ENCODE results near the gene TPK1.

TPK1 gene

DNA sequence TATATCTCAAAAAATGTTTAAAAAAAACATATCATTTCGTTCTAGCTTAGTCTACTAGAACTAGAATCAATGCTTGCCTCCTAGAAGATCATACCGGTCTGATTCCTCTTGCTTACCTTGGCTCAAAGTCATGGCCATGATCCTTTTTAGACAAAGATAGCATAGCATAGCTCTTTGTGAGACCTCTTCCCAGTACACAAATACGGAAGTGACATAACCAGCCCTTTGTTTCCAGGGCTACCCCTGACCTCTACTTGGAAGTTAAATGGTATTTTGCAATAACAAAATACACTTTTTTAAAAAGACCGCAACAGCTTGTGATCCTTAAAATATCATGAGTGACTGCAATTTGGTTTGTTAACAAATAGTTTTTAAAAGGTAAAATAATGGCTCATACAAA is 301.7 kb downstream of the TPK1 start:
- no peak for DNase-seq (ENCODE audit: low read depth in 2 of 2, low spot score in 1 of 2)

DNA sequence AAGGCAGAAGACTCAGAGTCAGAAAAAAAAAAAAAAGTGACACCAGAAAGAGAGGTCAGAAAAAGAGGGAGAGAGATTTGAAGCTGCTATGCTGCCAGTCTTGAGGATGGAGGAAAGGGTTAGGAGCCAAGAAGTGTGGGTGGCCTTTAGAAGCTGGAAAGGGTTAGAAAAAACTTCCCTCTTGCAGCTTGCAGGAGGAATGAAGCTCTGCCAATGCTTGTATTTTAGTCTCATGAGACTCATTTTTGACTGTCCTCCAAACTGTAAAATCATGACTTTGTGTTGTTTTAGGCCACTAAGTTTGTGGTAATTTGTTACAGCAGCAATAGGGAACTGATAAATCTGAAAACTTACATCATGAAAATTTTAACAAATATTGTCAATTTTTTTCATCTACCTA is 304.7 kb downstream of the TPK1 start:
- no peak for DNase-seq (ENCODE audit: low read depth in 2 of 2, low spot score in 1 of 2)

DNA sequence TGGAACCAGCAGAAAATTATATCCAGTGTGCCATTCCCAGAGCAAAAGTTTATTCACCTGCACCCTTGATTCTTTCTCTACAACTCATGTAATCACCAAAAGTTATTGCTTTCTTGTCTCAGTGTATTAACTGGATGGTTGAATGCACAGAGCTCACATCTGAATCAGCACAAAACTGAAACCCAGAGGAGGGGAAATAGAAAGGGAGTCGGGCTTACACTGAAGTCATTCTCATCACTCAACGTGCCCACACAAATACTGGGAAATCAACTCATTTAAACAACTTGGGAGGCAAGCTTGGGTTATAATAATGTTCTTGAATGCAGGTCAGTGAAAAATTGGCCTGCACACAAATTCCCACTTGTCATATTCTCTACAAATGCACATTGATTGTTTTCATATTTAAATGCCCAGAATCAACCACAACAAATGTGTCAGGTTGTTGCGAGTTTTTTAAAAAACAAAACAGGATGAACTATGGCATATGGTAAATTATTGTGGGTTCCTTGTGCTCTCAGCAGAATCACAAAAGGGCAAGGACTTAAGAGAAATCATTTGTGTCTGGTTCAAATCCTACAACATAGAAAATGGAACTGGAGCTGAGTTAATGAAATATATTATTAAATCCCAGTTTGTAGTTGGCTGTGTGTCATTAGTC is 306.5 kb downstream of the TPK1 start:
- DNase-seq (ENCODE audit: low read depth in 2 of 2, low spot score in 1 of 2), result no peak

DNA sequence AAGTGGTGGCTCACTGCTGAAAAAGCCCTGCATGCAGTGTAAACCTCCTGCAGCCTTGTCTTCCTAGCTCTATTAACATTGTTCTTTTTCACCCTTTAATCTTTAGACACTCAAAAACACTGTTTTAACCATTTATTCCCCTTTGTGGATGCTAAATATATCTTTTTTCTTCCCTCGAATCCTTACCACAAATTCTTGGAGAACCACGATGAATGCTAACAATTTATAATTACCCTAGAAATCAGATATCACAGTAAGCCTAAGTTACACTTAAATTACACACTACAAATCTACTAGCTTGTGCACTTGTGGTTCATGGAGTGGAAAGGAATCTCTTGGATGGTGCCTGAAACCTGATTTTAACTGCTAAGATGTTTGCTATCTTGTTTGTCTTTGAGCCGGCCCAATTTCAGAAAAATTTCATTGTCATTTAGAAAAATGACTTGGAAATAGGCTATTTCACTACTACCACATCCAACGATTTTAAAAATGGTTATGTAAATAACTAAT is 307.3 kb downstream of the TPK1 start:
- DNase-seq (ENCODE audit: low read depth in 2 of 2, low spot score in 1 of 2), result no peak

DNA sequence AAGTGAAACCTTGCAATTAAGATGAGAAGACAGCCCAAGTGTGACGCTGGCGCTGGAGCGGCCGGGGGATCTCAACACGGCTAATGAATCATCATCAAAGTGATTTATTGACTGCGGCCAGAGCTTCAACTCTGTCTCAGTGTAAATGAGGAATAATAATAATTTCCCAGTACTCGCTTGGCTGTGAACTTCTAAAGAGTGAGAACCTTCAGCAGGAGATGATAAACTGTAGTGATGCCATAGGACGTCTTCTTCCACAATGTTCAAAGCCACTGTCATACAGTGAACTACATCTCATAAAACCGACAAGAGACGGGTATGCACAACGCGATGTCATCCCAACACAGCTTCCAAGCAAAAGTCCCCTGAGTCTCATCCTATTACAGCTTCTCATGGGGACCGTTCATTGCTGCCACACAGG is 308.8 kb downstream of the TPK1 start:
- no peak for DNase-seq (ENCODE audit: low read depth in 2 of 2, low spot score in 1 of 2)

DNA sequence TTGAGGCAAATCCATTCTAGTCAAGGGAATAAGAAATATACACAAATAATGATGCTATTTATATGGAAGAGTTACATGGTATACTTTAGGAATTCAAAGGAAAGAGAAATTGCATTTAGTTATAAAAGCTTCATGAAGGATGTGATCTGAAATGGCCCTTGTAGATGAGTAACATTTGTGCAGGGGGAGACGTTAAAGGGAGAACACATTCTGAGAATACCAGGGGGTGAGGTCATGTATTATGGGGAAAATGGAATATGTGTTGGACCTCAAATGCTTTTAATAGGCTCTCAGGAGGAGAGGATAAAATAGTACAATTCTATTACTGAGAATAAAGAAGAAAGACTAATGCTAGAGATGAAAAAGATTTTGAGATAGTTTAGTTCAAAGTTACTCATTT is 309.9 kb downstream of the TPK1 start:
- DNase-seq (ENCODE audit: low read depth in 2 of 2, low spot score in 1 of 2), result no peak

DNA sequence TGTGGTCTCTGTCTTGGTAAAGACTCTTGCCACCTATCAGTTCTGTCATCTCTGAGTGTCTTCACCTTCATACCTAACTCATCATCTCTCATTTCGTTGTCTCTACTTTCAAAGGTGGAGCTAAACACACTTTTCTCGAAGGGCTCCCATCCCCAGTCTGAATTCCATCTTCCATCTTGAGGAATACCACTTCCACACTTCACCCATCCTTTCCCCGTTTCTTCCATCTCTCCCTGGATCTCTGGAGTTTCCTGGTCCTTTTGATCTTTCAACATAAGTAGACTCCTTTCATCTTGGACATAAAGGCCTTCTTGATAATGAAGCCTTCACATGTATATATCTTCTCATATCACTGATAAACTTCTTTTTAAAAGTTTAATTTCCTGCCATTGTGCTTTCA is 311.6 kb downstream of the TPK1 start:
- no peak for DNase-seq (ENCODE audit: low read depth in 2 of 2, low spot score in 1 of 2)

DNA sequence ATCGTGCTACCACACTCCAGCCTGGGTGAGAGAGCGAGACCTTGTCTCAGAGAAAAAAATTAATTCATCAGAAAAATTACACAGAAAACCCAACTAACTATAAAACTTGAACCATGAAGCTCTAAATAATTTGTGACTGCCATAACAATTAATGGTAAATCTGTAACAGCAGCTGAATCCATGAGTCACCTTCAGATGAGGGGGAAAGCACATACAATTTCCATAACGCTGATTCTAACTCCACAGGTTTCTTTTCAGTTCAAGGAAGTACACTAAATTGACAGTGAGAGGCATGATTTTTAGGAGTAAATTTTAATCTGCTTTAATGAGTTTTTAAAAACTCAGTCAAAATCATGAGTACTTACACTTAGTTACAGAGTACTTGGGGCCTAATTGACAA is 312.2 kb downstream of the TPK1 start:
- DNase-seq (ENCODE audit: low read depth in 2 of 2, low spot score in 1 of 2), result no peak

DNA sequence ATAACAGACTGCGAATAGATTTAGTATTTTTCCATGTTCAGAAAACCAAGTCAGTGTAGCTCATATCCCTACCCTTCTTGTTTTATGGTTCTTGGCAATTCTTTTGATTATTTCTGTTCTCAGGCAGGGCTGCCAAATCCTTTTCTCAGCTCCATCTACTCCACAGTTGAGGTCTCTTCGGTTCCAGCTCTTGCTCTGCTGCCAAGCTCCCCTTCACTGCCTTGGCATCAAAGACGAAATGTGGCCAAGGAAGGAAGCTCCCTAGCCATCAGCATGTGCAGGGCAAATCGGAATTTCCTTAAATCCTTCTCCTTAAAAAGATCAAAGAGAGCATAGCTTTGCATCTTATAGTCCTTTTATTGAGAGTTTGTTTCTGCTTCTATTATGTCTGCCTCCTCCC is 315.9 kb downstream of the TPK1 start:
- no peak for DNase-seq (ENCODE audit: low read depth in 2 of 2, low spot score in 1 of 2)

DNA sequence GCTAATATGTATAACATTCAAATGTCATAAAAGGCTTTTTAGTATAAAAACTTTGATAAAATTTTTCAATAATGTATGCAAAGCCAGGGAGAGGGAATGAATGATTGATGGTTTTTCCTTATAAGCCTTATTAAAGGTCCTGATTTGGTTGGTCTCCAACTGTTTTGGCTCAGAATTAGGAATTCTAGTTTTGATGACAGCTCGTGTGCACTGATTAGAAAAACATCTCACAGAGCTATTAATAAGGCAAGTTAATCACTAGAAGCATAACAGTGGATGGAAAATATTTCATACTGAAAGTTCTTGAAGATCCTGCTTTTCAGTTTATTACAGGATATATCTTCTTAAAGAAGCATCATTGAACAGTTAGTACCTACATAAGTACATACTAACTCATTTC is 317.5 kb downstream of the TPK1 start:
- DNase-seq (ENCODE audit: low read depth in 2 of 2, low spot score in 1 of 2), result no peak

DNA sequence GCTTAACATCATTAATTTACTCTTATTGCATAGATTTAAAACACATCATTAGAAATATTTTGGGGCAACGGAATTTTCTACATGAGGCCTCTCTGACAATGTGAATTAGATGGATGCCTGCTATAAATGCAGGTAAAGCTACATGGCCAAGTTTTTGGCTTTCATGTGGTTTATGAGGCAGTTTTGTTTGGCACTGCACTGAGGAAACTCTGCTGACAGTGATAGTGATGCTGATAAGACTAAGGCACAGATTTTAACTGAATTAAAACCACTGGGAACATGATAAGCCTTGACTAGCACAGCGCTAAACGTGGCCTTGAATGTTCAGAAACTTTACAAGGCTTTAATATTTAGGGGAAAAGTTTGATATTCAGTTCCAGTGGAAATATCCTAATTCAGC is 318.1 kb downstream of the TPK1 start:
- no peak for DNase-seq (ENCODE audit: low read depth in 2 of 2, low spot score in 1 of 2)

DNA sequence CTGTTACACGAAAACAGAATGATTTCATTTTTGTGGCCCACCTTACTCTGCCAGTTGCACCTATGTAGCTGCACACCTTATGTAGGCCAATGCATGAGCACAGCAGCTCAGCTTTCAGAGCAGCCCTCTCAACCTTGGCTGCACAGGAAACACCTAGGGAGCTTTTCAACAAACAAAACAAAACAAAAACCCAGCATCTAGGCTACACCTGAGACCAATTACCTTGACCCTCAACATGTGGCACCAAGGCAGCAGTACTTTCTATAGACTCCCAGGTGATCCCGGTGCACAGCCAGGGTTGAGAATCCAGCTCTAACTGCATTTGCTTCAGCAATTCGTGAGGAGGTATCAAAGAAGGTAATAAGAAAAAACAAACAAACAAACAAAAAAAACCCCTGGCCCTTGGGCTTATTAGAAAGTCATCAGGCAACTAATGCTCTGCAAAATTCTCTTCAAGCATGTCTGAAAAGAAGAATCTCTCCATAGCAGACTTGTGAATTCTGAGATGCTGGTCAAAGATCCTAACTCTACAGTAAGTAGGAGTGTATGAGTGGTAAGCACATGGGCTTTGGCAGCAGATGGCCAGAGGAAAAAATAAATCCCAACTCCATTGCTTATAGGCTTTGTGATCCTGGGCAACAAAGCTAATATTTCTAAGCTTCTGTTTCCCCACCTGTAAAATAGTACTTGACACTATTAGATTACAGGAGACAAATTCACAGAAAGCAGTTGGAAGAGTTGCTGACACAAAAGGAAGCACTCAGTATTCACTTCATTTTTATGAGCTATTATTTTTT is 318.9 kb downstream of the TPK1 start:
- no peak for DNase-seq (ENCODE audit: low read depth in 2 of 2, low spot score in 1 of 2)

DNA sequence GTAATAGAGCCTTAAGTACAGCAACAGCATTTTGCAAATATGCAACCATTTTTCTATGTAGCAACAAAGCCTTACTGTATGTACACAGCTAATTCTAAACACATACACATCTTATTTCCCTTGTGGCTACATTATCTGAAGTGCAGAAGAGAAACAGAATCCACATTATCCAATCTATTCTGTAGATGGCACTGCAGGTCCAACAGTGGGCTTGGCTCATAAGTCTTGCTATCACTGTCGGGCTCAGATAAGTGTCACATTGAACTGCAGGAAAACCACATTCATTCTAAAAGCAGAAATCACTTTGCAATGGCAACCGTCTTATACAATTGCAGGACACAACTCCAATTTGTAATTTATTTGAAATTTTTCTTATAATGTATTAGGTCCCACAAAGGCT is 322.5 kb downstream of the TPK1 start:
- DNase-seq (ENCODE audit: low read depth in 2 of 2, low spot score in 1 of 2), result no peak

DNA sequence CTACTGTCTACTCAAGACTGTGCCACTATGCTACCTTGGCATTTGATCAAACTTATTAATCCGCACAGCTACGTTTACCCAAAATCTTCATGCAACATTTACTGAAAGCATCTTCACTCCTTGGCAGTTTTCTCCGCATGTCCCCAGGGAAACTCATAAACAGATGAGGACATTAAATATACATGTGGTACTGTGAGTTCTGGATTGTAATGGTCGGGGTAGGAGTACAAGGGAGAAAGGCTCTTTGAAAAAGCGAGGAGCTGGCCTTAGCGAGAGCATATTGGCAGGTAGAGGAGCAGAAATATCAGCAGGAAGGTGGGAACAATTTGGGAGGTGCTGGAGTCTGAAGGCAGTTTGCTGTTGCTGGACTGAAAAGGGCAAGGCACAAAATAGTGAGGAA is 325.2 kb downstream of the TPK1 start:
- no peak for DNase-seq (ENCODE audit: low read depth in 2 of 2, low spot score in 1 of 2)

DNA sequence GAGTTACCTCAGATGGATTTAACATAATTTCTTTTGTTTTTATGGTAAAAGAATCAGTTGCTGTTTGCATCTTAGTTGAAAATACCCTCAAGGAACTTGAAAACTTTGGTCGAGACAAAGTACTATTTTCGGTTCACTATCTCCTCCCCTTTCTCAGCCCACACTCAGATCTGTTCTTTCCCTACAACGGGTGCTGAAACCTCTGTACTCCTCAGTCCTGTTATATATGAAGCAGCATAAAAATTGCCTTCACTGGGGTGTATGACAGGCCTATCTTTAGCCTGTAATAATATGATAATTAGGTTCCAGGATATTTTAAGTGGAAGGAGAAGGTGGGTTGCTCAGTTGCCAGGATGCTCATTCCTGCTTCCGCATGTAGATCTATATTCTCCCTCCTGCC is 327.2 kb downstream of the TPK1 start:
- DNase-seq (ENCODE audit: low read depth in 2 of 2, low spot score in 1 of 2), result no peak

DNA sequence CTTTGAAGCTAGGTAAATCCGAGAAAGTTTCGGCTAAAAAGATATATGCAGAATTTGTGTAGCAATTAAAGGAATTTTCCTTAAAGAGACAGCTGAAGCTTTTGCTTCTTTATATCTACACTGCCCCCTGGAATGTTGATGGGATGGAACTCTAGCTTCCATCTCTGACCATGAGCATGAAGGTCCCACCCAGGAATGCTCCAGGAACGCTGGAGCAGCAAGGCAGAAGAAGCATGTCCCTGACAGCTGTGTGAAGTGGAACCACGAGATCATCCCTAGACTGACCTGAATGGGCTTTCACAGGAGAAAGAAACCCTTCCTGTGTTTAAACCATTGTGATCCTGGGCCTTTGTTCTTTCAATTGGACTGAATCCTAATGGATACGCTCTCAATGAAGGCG is 332.6 kb downstream of the TPK1 start:
- DNase-seq (ENCODE audit: low read depth in 2 of 2, low spot score in 1 of 2), result no peak

DNA sequence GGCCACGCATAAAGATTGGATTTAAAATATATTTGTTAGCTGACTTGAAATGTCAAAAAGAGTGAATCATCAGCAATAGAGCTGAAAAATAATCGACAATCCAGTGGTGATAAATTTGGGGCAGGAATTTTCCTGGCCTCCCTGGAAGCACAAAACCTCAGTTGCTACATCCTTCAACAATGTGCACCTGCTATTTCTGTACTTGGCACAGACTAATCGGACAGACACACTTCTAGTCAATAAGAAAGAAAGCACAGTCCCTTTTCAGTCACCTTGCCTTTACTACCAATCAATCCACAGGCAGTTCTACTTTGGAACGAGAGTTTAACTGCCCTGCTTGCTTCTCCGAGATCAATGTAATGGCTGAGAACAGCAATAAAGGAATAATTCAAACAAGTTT is 335.6 kb downstream of the TPK1 start:
- no peak for DNase-seq (ENCODE audit: low read depth in 2 of 2, low spot score in 1 of 2)

DNA sequence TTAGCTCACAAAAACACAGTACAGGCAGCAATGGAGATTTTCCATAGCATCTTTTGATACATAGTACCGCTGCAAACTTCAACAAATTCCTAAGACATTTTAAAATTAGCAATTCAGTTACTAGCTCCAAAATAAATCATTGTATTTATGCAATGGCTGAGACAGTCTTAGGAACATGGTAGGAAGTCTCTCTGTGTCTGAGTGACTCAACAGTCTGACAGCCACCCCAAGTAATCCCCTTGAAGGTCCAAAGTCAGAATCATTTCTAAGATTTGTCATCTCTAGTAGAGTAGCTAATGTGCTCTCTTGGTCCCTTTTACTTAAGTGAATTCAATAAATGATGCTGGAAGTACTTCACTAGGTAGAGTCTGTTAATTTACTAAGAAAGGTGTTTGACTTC is 338.6 kb downstream of the TPK1 start:
- no peak for DNase-seq (ENCODE audit: low read depth in 2 of 2, low spot score in 1 of 2)

DNA sequence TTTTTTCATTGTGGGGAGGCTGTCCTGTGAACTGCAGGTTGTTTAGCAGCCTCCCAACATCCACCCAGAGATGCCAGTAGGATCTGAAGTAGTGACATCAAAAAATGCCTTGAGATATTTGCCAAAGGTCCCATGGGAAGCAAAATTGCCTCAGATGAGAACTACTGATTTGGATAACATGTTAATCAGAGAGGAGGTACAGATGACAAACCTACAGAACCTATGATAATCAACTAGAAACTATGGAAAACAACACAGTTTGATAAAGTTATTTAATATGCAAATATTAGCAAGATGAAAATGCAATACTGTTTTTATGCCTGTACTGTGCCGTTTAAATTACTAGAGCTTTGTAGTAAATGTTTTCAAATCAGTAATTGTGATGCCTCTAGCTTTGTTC is 341.5 kb downstream of the TPK1 start:
- DNase-seq (ENCODE audit: low read depth in 2 of 2, low spot score in 1 of 2), result no peak

DNA sequence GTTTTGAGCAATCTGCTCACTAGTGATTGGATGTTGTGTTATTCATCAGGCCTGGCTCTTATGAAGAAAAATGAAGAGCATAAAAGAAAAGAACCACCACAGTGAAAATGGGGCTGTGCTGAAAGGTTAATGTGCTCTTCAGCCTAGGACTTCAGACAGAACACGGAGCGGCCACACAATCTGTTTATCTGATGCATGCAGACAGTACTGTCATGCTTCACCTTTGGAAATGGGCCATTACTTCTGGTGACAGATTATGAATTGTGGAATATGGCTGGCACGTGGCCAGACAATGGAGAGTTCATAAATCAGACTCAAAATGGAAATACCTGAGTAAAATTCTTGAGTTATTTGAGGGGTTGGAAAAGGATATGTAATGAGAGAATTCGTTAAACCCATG is 346.3 kb downstream of the TPK1 start:
- no peak for DNase-seq (ENCODE audit: low read depth in 2 of 2, low spot score in 1 of 2)

DNA sequence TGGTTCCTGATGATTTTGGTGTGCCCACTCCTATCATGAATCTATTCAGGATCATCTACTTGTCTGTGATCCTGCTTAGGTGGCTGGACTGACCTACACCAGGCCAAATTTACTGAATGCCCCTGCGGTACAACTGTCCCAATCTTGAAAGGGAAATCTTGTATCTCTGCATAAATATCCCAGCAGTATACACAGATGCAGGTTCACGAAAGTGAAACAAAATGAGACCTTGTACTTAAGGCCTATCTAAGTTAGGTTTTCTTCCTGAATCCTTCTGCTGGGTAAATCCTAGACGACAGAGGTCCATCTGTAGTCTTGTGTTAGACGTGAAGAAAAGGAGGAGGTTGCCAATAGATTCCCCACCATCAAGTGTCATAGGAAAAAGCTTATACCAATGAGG is 346.9 kb downstream of the TPK1 start:
- DNase-seq (ENCODE audit: low read depth in 2 of 2, low spot score in 1 of 2), result no peak

DNA sequence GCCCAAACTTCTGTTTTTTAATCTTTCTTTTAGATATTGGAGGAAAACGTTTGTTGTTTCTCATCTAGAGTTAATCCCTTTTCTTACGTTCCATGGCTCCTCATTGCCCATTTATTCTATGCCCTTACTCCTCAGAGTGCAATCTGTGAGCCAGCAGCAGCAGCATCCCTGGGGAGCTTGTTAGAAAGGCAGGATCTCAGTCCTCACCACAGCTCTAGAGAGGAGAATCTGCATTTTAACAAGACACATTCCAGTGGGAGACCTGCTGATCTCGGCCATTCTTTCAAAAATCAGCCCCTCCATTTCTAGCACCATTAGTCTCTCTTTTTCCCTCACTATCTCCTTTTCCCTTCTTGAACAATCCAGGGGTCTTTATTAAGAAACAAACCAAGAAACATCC is 348.0 kb downstream of the TPK1 start:
- no peak for DNase-seq (ENCODE audit: low read depth in 2 of 2, low spot score in 1 of 2)

DNA sequence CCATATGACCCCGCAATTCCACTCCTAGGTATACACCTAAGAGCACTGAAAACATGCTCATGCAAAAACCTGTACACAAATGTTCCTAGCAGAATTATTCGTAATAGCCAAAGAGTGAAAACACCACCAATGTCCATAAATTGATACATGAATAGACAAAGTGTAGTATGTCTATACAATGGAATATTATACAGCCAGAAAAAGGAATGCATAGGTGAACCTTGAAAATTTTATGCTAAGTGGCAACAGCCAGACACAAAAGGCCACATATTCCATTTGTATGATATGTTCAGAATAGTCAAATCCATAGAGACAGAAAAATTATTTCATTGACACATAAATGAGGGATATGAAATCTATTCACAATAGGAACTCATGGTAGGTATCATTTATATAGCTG is 351.4 kb downstream of the TPK1 start:
- DNase-seq (ENCODE audit: low read depth in 2 of 2, low spot score in 1 of 2), result no peak
